HepG2 (cell line): ENCODE data around the gene COMP.

Experiments used
- EP300 ChIP-seq, 3 experiments: sonication (generic) in 1 of 3; formaldehyde crosslinking in 1 of 3; IDR thresholded peaks; 2 replicates each; pipeline versions ENCODE4 v1.5.1 to v1.6.1; 2011 to 2020; ENCODE audit warnings: low read depth in 2 of 3, low read length in 2 of 3, borderline replicate concordance in 1 of 3, improper control_type of control experiment in 1 of 3, mild to moderate bottlenecking in 1 of 3, missing genetic modification reagents in 1 of 3, moderate library complexity in 1 of 3
- HCFC1 ChIP-seq: fragments of 150-350 bp; IDR thresholded peaks from 2 replicates; pipeline ENCODE4 v1.6.1; 2014; ENCODE audit warnings: low read depth, low read length
- HNRNPLL ChIP-seq: fragments of 200-400 bp; formaldehyde crosslinking; IDR thresholded peaks from 2 replicates; pipeline ENCODE4 v1.6.1; 2017; ENCODE audit warnings: mild to moderate bottlenecking, low read depth, low read length; ENCODE audit not compliant: poor library complexity, severe bottlenecking
- POGZ ChIP-seq: sonication (generic); formaldehyde crosslinking; IDR thresholded peaks from 2 replicates; pipeline ENCODE4 v1.4.0; 2020; ENCODE audit warnings: mild to moderate bottlenecking, missing genetic modification reagents
- POLR2A ChIP-seq, 2 experiments: IDR thresholded peaks; 2 replicates each; pipeline ENCODE4 v1.6.1; 2011; ENCODE audit warnings: low read depth in 2 of 2, low read length in 2 of 2, mild to moderate bottlenecking in 1 of 2, moderate library complexity in 1 of 2; ENCODE audit not compliant: insufficient read depth in 1 of 2
- RFX5 ChIP-seq: IDR thresholded peaks from 2 replicates; pipeline ENCODE4 v1.6.1; 2011; ENCODE audit warnings: low read depth, low read length, improper control_type of control experiment
- SATB2 ChIP-seq: sonication (generic); formaldehyde crosslinking; IDR thresholded peaks from 2 replicates; pipeline ENCODE4 v1.5.0; 2020; ENCODE audit warnings: missing genetic modification reagents
- SRF ChIP-seq: IDR thresholded peaks from 2 replicates; pipeline ENCODE4 v1.6.1; 2011; ENCODE audit warnings: mild to moderate bottlenecking, low read depth, low read length, moderate library complexity
- STAT5B ChIP-seq: sonication (generic); formaldehyde crosslinking; IDR thresholded peaks from 2 replicates; pipeline ENCODE4 v1.4.0; 2020; ENCODE audit warnings: missing genetic modification reagents
- TCF7L2 ChIP-seq: IDR thresholded peaks from 2 replicates; pipeline ENCODE4 v1.6.1; 2011; ENCODE audit warnings: mild to moderate bottlenecking, low read depth, low read length, moderate library complexity
- ZFY ChIP-seq: sonication (generic); formaldehyde crosslinking; IDR thresholded peaks from 2 replicates; pipeline ENCODE4 v1.4.0; 2020; ENCODE audit warnings: missing genetic modification reagents
- ZKSCAN8 ChIP-seq: IDR thresholded peaks from 2 replicates; pipeline ENCODE4 v1.6.1; 2016; ENCODE audit warnings: borderline replicate concordance, missing genetic modification reagents, missing compliant biosample characterization

DNA sequence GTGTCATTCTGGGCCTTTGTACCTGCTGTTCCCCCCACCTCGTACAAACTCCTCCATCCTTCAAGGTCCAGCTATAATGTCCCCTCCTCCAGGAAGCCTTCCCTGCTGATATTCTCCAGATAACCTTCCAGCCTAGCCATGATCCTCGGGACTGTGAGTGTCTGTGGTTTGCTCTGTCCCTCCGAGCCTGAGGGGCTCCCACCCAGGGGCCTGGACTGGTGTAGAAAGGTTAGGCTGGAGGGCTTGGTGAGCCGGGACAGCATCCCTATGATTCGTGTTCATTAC, 2.9 kb upstream of the COMP start:
- TF ChIP-seq SRF, result no peak
- TF ChIP-seq ZFY, result no peak
- no peak for TF ChIP-seq ZKSCAN8
- no peak for TF ChIP-seq POLR2A (IDR thresholded peaks at IDR 0.05; ENCODE audit: insufficient read depth in 1 of 2, low read depth in 2 of 2, low read length in 2 of 2)
- no peak for TF ChIP-seq STAT5B (CRISPR knock-in tag)
- TF ChIP-seq HCFC1, result no peak
- TF ChIP-seq TCF7L2, result no peak
- TF ChIP-seq EP300 (IDR thresholded peaks at IDR 0.05; ENCODE audit: low read depth in 2 of 2, low read length in 2 of 2), result no peak
- no peak for TF ChIP-seq EP300 (CRISPR knock-in tag; IDR thresholded peaks at IDR 0.05; ENCODE audit: borderline replicate concordance)
- no peak for TF ChIP-seq RFX5
- TF ChIP-seq SATB2 (CRISPR knock-in tag), result no peak
- no peak for TF ChIP-seq HNRNPLL
- no peak for TF ChIP-seq POGZ (CRISPR knock-in tag)
